Measurements from ENCODE around the gene CORO2B.

CORO2B gene

GRCh38 chr15:68578980-68579935, at the start of gene CORO2B:
Gene CORO2B (plus strand): TSS chr15:68578993. CDS start chr15:68579263, 270 bp downstream.
- DNase-seq, result no peak

DNA sequence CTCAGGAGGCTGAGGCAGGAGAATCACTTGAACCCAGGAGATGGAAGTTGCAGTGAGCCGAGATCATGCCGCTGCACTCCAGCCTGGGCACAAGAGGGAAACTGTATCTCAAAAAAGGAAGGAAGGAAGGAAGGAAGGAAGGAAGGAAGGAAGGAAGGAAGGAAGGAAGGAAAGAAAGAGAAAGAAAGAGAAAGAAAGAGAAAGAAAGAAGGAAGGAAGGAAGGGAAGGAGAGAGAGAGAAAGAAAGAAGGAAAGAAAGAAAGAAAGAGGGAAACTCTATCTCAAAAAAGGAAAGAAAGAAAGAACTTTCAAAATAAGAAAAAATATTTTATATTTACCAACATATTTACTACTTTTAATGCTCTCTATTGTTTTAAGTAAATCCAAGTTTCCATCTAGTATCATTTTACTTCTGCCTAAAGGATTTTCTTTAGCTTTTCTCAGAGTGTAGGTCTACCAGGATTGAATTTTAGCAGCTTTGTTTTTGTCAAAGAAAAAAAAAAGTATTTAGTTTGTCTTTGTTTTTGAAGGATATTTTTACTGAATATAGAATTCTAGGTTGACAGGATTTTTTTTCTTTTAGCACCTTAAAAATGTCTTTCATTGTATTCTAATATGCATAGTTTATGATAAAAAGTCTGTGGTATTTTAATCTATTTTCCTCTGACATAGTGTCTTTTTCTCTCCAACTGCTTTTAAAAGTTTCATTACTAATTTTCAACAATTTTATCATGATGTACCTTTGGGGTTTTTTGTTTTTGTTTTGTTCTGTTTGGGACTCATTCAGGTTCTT, 47.2 kb upstream of the CORO2B start:
- DNase-seq, result no peak

DNA sequence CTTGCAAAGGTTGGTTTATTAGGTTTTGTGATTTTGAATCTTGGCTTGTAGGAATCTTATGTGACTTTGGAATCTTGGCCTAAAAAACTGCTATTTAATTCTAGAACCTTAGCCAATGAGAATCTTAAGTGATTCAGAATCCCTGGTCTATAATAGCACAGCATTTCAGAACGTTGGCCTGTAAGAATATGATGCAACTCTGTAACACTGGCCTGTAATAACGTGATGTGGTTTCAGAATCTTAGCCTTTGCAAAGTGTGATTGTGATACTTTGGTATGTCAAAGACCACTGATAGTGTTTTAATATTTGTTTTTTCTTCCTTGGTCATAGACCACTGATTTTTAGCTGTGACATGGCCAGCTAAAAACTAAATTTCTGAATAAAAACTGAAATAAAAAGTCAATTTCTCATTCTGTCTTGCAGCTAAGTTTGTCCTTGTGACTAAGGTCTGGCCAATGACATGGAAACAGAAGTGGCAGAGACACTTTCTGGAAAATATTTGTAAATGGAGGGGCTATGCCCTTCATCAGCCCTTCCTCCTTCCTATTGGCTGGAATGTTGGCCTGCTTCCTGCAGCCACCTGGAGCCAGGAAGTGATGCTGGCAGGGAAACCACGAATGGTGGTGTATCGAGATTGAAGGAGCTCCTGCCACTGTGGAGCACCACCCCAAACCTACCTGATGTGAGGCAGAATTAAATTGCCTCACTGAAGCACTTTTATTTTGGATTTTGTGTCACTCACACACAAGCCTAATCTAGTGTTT, 42.3 kb upstream of the CORO2B start:
- no peak for DNase-seq

DNA sequence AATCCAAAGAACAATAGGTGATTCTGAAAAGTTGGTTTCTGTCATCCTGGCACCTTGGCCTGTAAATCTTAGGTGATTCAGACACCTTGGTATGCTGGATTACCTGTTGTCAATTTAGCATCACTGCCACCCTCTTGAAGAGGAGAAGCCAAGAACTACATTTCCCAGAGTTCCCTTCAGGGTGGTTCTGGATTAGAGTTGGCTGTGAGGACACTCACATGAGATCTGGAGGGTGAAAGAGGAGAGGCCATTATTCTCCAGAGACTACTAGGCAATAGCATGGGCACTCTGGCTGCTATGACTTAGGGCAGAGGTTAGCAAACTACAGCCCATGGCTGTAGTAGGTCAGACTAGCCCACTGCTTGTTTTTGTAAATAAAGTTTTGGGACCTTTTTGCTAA, 41.7 kb upstream of the CORO2B start:
- no peak for DNase-seq

GRCh38 chr15:68537506-68537905, 41.3 kb upstream of the CORO2B start:
- no peak for DNase-seq

GRCh38 chr15:68538311-68538710, 40.5 kb upstream of the CORO2B start:
- no peak for DNase-seq

GRCh38 chr15:68541743-68542142, 37.0 kb upstream of the CORO2B start:
- no peak for DNase-seq

GRCh38 chr15:68542348-68542747, 36.4 kb upstream of the CORO2B start:
- no peak for DNase-seq

DNA sequence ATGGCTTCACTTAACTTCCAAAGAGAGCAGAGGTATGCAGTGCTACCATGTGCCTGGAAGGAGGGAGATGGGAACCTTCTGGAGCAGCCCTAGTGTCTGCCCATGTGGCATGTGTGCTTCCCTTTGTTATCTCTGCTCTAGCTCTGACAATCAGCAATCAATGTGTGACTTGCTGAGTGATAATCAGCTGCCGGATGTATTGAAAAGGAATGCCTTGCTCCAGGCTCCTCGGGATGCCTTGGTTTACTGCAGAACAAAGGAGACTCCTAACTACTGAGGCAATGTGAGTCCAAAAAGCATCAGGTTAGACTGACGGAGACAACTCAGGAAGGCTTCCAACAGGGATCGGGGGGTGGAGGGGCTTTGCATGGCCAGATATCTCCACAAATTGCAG, 36.0 kb upstream of the CORO2B start:
- no peak for DNase-seq

GRCh38 chr15:68543165-68544008, 35.4 kb upstream of the CORO2B start:
- DNase-seq, result no peak

DNA sequence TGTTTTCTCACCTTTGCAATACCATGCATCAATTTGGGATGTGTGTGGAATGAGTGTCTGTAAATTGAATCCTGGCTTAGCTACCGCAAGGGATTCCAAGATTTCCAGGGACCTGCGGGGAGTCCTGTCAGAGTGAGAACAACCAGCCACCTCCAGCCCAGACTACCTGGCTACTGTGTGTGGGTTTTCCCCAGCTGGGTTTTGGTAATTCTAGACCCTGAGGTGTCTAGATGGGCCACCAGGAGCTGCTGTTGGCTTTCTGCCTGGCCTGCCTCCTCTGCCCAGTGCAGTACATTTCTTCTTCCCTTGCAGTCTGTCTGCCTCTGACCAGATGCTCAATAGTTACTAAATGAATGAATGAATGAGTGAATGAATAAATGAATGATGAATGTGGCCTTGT, 32.5 kb upstream of the CORO2B start:
- no peak for DNase-seq

GRCh38 chr15:68548364-68548763, 30.4 kb upstream of the CORO2B start:
- no peak for DNase-seq

GRCh38 chr15:68550004-68550403, 28.8 kb upstream of the CORO2B start:
- no peak for DNase-seq

DNA sequence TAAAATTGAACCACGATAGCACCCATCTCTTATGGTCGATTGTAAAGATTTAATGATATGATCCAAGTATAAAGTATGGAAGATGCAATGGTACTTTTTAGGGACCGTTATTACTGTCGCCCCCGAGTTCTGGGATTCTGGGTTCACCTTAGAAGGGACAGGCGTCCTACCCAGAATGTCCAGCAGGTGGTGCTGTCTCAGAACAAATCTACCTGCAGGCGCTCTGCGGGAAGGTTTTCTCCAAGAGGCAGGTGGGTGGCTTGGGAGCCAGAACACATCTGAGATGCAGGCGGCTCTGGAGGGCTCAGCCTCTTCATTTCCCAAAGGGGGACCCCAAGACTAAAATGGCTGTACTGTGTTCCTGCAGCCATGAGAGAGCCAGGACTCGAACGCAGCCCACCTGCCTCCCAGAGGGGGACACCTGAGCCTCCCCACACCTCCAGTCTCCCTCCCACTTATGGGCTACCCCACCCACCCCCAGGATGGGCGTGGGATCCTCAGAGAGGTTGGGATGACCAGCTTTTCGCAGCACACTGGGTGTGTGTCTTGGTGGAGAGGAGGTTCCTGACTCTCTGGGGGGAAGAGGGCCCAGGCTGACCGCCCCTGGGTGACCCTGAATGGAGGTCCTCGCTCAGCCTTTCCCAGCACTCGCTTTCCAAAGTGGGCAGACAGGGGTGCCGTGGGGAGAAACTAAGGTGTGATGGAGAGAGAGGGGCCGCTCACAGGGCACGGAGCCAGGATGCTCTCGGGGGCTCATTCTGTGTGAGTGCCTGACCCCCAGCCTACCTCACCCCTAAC, 28.1 kb upstream of the CORO2B start:
- DNase-seq, result no peak

GRCh38 chr15:68551296-68551635, 27.5 kb upstream of the CORO2B start:
- DNase-seq, result no peak

DNA sequence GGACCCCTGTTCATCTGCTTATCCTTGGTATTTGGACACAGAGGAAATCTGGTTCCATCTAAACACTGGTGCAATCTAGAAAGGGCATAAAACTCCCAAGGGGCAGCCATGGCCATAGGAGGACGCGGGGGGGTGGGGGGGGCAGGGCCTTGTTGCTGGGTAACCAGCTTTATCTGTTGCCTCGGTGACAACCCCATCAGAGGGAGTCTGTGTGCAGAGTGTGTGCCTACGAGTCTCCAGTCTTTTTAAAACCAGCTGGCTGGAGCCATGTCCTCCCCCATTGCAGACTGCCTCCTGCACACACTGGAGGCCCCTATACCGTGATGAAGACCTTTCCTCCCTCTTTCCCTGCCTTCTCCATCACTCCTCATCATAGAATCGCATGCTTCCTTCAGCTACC, 26.4 kb upstream of the CORO2B start:
- no peak for DNase-seq

GRCh38 chr15:68552773-68553172, 26.0 kb upstream of the CORO2B start:
- no peak for DNase-seq

GRCh38 chr15:68553314-68553993, 25.3 kb upstream of the CORO2B start:
- DNase-seq, result no peak

DNA sequence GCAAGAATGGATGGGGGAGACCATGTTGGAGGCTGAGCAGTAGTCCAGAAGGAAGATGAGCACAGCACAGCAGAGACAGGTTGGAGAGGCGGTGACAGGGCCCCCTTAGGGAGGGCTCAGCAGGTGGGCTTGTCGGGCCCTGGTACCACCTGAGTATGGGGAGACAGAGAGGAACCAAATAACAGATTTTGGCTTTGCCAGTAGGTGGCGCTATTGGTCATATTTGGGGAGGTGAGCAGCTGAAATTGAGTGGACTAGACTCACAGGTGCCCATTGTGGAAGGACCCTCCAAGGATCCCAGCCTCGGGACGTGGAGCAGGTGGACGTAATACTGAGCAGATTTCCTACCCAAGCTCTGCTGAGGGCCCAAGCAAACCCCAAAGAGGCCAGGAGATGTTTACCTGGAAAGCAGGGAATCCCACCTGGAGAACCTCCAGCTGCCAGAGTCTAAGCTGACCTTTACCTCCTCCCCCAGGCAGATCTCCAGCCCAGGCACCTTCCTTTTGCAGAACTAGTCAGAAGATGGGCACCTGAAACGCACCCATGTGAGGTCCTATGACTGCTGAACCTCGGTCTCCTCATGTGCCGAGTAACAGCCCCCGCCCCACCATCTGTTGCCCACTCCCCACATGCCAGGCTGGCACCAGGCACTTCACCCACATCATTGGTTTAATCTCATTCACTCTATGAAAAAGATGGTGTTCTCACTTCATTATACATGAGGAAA, 24.6 kb upstream of the CORO2B start:
- no peak for DNase-seq

All from cortex of kidney (tissue), 1 donor.